GM12878 (cell line): ENCODE measurements around the gene RPTN. TPM values are rescaled to one million over a fixed set of nuclear protein-coding genes. Genes with fewer than 3 reads are reported as not detected.

Source experiments
- ATAC-seq: fragments of 200-7000 bp; cut with Tn5 transposase; 3 replicates; pipeline ENCODE4 v1.9.1; 2020; ENCODE audit warnings: mild to moderate bottlenecking, moderate library complexity
- BruUV-seq: library from RNA; stranded (reverse); fragments of 400-500 nt; replicated peaks from 2 replicates; lab custom pipeline; 2021; lab: Mats Ljungman, UMichigan
- CTCF ChIA-PET: fragments of 300-600 bp; sonication (Branson Sonifier 250); formaldehyde crosslinking; extraction: SDS; loops from one replicate; lab custom pipeline; 2021; ENCODE audit warnings: inconsistent platforms; lab: Yijun Ruan, JAX
- POLR2A ChIA-PET: fragments of 350-600 bp; formaldehyde crosslinking; extraction: SDS; loops from one replicate; lab custom pipeline; 2021; ENCODE audit warnings: inconsistent platforms; lab: Charles Lee
- RAD21 ChIA-PET: fragments of 300-600 bp; sonication (Branson Sonifier 250); formaldehyde crosslinking; loops from one replicate; lab custom pipeline; 2023; ENCODE audit warnings: antibody characterized with exemption; ENCODE audit not compliant: unreplicated experiment; lab: Charles Lee
- SMC1A ChIA-PET: fragments of 300-600 bp; sonication (Branson Sonifier 250); formaldehyde crosslinking; loops from one replicate; lab custom pipeline; 2023; ENCODE audit not compliant: unreplicated experiment, uncharacterized antibody; lab: Charles Lee
- DNase-seq: peaks from one replicate; pipeline ENCODE4 v3.0.0-alpha.2; 2011; ENCODE audit warnings: low read depth, low spot score
- FAIRE-seq: peaks from 3 replicates; lab custom pipeline; 2011; peaks lifted over from hg19 to GRCh38; lab: Jason Lieb, UNC
- H2AFZ ChIP-seq: 2 replicates; pipeline ENCODE4 v1.6.0; 2011; ENCODE audit warnings: low read depth, low read length, control low read depth; ENCODE audit not compliant: control insufficient read depth
- H3K27ac ChIP-seq: 2 replicates; pipeline ENCODE4 v1.5.1; 2011; ENCODE audit warnings: control low read depth; ENCODE audit not compliant: control insufficient read depth, insufficient read depth
- H3K27me3 ChIP-seq, 2 experiments: replicated peaks in 1 of 2; 2 replicates each; pipeline versions ENCODE4 v1.6.0 to v1.6.1; 2011; ENCODE audit warnings: low read length in 1 of 2; ENCODE audit not compliant: control insufficient read depth in 2 of 2, insufficient read depth in 2 of 2
- H3K36me3 ChIP-seq, 2 experiments: 2 replicates each; pipeline ENCODE4 v1.5.1; 2011; ENCODE audit warnings: low read length in 1 of 2; ENCODE audit not compliant: control insufficient read depth in 2 of 2, insufficient read depth in 2 of 2
- H3K4me1 ChIP-seq: 2 replicates; pipeline ENCODE4 v1.6.1; 2011; ENCODE audit warnings: mild to moderate bottlenecking, low read length, moderate library complexity, mixed read lengths; ENCODE audit not compliant: control insufficient read depth, insufficient read depth
- H3K4me2 ChIP-seq: 2 replicates; pipeline ENCODE4 v1.6.0; 2011; ENCODE audit warnings: control low read depth; ENCODE audit not compliant: control insufficient read depth, insufficient read depth
- H3K4me3 ChIP-seq: fragments of 200-600 bp; sonication (generic); 2 replicates; pipeline ENCODE4 v1.5.1; 2016
- H3K79me2 ChIP-seq: 2 replicates; pipeline ENCODE4 v1.6.0; 2011; ENCODE audit warnings: low read length; ENCODE audit not compliant: control insufficient read depth, insufficient read depth
- H3K9ac ChIP-seq: 2 replicates; pipeline ENCODE4 v1.8.0; 2011; ENCODE audit warnings: low read length, control low read depth, mixed read lengths; ENCODE audit not compliant: control insufficient read depth, insufficient read depth
- H3K9me3 ChIP-seq: replicated peaks from 3 replicates; pipeline ENCODE4 v1.5.1; 2011; ENCODE audit warnings: mild to moderate bottlenecking, low read length; ENCODE audit not compliant: control insufficient read depth, insufficient read depth
- H4K20me1 ChIP-seq: 2 replicates; pipeline ENCODE4 v1.6.0; 2011; ENCODE audit not compliant: control insufficient read depth, insufficient read depth
- ASH2L ChIP-seq: fragments of 300-600, 200-600 bp; sonication (generic); IDR thresholded peaks from 2 replicates; pipeline ENCODE4 v1.6.1; 2017; ENCODE audit warnings: low read depth, mild to moderate bottlenecking, borderline replicate concordance
- BRCA1 ChIP-seq: IDR thresholded peaks from 2 replicates; pipeline ENCODE4 v1.6.1; 2011; ENCODE audit warnings: low read depth, low read length, improper control_type of control experiment
- CBX3 ChIP-seq: fragments of 200-600 bp; sonication (generic); IDR thresholded peaks from 2 replicates; pipeline ENCODE4 v1.6.1; 2016; ENCODE audit warnings: low read depth, borderline replicate concordance
- HDAC6 ChIP-seq: fragments of 200-600 bp; sonication (generic); IDR thresholded peaks from one replicate; pipeline ENCODE4 v1.8.0; 2017; ENCODE audit warnings: antibody characterized with exemption; ENCODE audit not compliant: unreplicated experiment
- IKZF1 ChIP-seq: fragments of 450-650 bp; conservative IDR thresholded peaks from 2 replicates; pipeline ENCODE4 v1.6.1; 2017; ENCODE audit warnings: antibody characterized with exemption, mild to moderate bottlenecking
- MTA2 ChIP-seq: fragments of 450-650 bp; IDR thresholded peaks from 2 replicates; pipeline ENCODE4 v1.6.1; 2016; ENCODE audit warnings: low read depth, mild to moderate bottlenecking, moderate library complexity
- MXI1 ChIP-seq: fragments of 150-350 bp; IDR thresholded peaks from 2 replicates; pipeline ENCODE4 v1.6.1; 2011; ENCODE audit warnings: low read depth, mild to moderate bottlenecking, inconsistent platforms, low read length, improper control_type of control experiment
- NFYA ChIP-seq: IDR thresholded peaks from 2 replicates; pipeline ENCODE4 v1.6.1; 2011; ENCODE audit warnings: low read depth, mild to moderate bottlenecking, low read length, improper control_type of control experiment, borderline replicate concordance
- PML ChIP-seq: IDR thresholded peaks from 2 replicates; pipeline ENCODE4 v1.6.1; 2012; ENCODE audit warnings: low read length, inconsistent platforms
- RELA ChIP-seq: fragments of 450-650 bp; IDR thresholded peaks from 2 replicates; pipeline ENCODE4 v1.8.0; 2014; ENCODE audit warnings: borderline replicate concordance; ENCODE audit not compliant: partially characterized antibody
- RUNX3 ChIP-seq: IDR thresholded peaks from 2 replicates; pipeline ENCODE4 v1.6.1; 2012; ENCODE audit warnings: low read length, inconsistent platforms
- SUZ12 ChIP-seq: fragments of 200-600 bp; sonication (generic); IDR thresholded peaks from one replicate; pipeline ENCODE4 v1.6.1; 2018; ENCODE audit warnings: antibody characterized with exemption, mild to moderate bottlenecking; ENCODE audit not compliant: unreplicated experiment
- TARDBP ChIP-seq: IDR thresholded peaks from 2 replicates; pipeline ENCODE4 v1.6.1; 2016; ENCODE audit warnings: borderline replicate concordance
- ZNF622 ChIP-seq: fragments of 450-650 bp; IDR thresholded peaks from 2 replicates; pipeline ENCODE4 v1.6.1; 2017; ENCODE audit warnings: mild to moderate bottlenecking, inconsistent platforms
- ZSCAN29 ChIP-seq: fragments of 450-650 bp; IDR thresholded peaks from 2 replicates; pipeline ENCODE4 v1.6.1; 2017; ENCODE audit warnings: mild to moderate bottlenecking, moderate library complexity
- WGBS: methylation state at CpG from one replicate; pipeline ENCODE4 v1.1.6; 2016; ENCODE audit warnings: low lambda C conversion rate; ENCODE audit not compliant: insufficient replicate concordance, insufficient coverage; ENCODE audit errors: missing lambda C conversion rate; 5-methylcytosine and 5-hydroxymethylcytosine counted together
- in situ Hi-C: fragments of 300-500 bp; cut with MboI; formaldehyde crosslinking; loops from 9 replicates; pipeline ENCODE4 v1.14.3; 2018; ENCODE audit warnings: mixed read lengths
- intact Hi-C: fragments of 100-400 bp; cut with micrococcal nuclease; formaldehyde crosslinking; loops from one replicate; pipeline ENCODE4 v1.14.2; 2022; ENCODE audit not compliant: unreplicated experiment
- polyA plus RNA-seq, 11 experiments: library from polyadenylated mRNA; depleted of rRNA in 4 of 11; unstranded in 6 of 11; stranded (reverse) in 5 of 11; fragments of >200 nt; fragmentation: Nextera tagmentation in 4 of 11; fragmentation: Illumina TruSeq in 1 of 11; extraction: Ambion mirVana in 4 of 11; extraction: Trizol in 1 of 11; gene quantifications; 1 replicate in 1 of 11; 2 replicates in 10 of 11; pipeline versions ENCODE4 v1.2.1 to v1.2.3, GENCODE V29; 2011 to 2016; ENCODE audit warnings: inconsistent platforms in 2 of 11, missing spikeins in 2 of 11, low read depth in 1 of 11
- total RNA-seq, 4 experiments: library from RNA; depleted of rRNA in 3 of 4; stranded (reverse); fragments of >200 nt in 3 of 4; fragmentation: Illumina TruSeq in 1 of 4; extraction: Trizol in 1 of 4; gene quantifications; 2 replicates each; pipeline versions ENCODE4 v1.2.1 to v1.2.3, GENCODE V29; 2013 to 2021
- TF ChIP-seq, protein P1 (sequence below): IDR thresholded peaks from 2 replicates; pipeline ENCODE4 v1.6.1; 2012; ENCODE audit warnings: low read length, inconsistent platforms

The RPTN gene
- total and polyA plus RNA-seq, 10 of the 15 experiments (the other 5 are each of a cell fraction or from before 2014, with no cell fraction given), result not detected

DNA sequence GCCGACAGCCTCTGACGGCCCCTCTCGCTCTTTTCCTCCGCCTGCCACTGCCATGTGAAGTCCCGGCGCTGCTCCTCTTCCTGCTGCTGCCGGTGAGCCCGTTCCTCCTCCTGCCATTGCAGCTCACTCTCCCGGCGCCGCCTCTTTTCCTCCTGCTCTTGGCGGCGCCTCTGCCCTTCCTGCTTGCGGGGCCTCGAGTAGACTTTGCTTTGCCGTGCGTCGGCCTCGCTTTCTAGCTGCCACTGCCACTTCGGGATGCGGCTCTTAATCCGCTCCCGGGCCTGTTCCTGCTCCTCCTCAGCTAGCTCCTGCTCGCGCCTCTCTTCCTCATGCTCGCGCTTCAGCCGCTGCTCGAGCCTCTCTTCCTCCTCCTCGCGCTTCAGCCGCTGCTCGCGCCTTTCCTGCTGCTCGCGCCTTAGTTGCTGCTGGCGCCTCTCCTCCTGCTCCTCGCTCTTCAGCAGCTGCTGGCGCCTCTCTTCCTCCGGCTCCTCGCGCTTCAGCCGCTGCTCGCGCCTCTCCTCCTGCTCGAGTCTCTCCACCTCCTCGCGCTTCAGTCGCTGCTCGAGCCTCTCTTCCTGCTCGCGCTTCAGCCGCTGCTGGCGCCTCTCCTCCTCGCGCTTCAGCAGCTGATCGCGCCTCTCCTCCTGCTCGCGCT is 48.0 kb downstream of the RPTN start:
- Histone ChIP-seq H3K27ac (no peak overlapping the region), H3K9ac (no peak overlapping the region), H3K36me3 (no peaks in the 10 kb centered on the region), H3K4me2 (peak overlapping the region; percentile 66), H4K20me1 (no peaks in the 10 kb centered on the region; the same call in 1 of the 2 replicates), H3K27me3 (peaks cover 19 to 42% of the 10 kb centered on the region in 2 experiments), H3K4me1 (peaks cover 5% of the 10 kb centered on the region), H3K9me3 (no peaks in the 10 kb centered on the region; the same call in 2 of the 3 replicates), H3K79me2 (no peaks in the 10 kb centered on the region), H3K4me3 (peak overlapping the region; percentile 44; the same call in 1 of the 2 replicates), H2AFZ (peak overlapping the region; percentile 48)
- CTCF ChIA-PET, result no interaction called here
- RAD21 ChIA-PET, result no interaction called here
- TF ChIP-seq IKZF1 (no peak), ZNF622 (no peak), ASH2L (no peak), SUZ12 (peak; percentile 70), HDAC6 (peak; percentile 11)
- intact Hi-C loops, result no loop called here
- BruUV-seq, result no TSS peak
- WGBS, result 5% methylated on average over 60 of the region's 60 CpGs
- FAIRE-seq (no peak), DNase-seq (no peak), ATAC-seq (no peak)
- POLR2A ChIA-PET, result no interaction called here
- in situ Hi-C loops, result no loop called here
- SMC1A ChIA-PET, result no interaction called here

DNA sequence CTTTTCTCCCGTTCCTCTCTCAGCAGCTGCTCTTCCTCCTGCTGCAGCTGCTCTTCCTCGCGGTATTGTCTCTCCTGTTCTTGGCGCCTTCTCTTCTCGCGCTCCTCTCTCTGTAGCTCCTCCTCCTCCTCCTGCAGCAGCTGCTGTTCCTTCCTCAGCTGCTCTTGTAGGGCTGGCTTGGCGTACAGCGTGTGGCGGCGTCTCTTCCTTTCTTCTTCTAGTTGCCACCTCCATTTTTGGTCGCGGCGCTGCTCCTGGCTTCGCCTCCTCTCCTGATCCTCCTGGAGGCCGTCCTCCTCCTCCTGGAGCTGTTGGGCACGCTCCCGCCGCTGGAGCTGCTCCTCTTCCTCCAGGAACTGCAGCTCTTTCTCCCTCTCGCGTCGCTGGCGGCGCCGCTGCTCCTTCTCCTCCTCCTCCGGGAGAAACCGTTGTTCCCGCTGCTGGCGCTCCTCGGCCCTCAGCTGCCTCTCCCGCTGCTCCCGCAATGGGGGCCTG is 48.6 kb downstream of the RPTN start:
- ChIA-PET CTCF (interaction anchor here (0.7 kb wide), 1 partner anchor 116 kb away, joined by 3 read pairs; no protein-coding TSS in a partner anchor), RAD21 (no interaction called here), POLR2A (no interaction called here), SMC1A (no interaction called here)
- no peak overlapping the region for H3K4me2 ChIP-seq
- DNase-seq (no peak), ATAC-seq (no peak), FAIRE-seq (no peak)
- H3K9me3 ChIP-seq, result no peaks in the 10 kb centered on the region; the same call in 2 of the 3 replicates
- H2AFZ ChIP-seq, result no peak overlapping the region
- H3K36me3 ChIP-seq, result no peaks in the 10 kb centered on the region
- no TSS peak for BruUV-seq
- peaks cover 5% of the 10 kb centered on the region for H3K4me1 ChIP-seq
- intact Hi-C loops, result no loop called here
- no peak overlapping the region for H3K27ac ChIP-seq
- H3K79me2 ChIP-seq, result no peaks in the 10 kb centered on the region
- in situ Hi-C loops, result no loop called here
- no peak overlapping the region for H3K9ac ChIP-seq
- no peaks in the 10 kb centered on the region; the same call in 1 of the 2 replicates for H4K20me1 ChIP-seq
- H3K4me3 ChIP-seq, result no peak overlapping the region
- peaks cover 19 to 42% of the 10 kb centered on the region in 2 experiments for H3K27me3 ChIP-seq
- 2% methylated on average over 26 of the region's 31 CpGs for WGBS
- no peak for TF ChIP-seq NFYA
- TF ChIP-seq MXI1, result no peak
- TF ChIP-seq TARDBP, result no peak
- TF ChIP-seq RELA, result no peak
- TF ChIP-seq BRCA1, result no peak
- TF ChIP-seq MTA2, result no peak
- TF ChIP-seq, protein P1, sequence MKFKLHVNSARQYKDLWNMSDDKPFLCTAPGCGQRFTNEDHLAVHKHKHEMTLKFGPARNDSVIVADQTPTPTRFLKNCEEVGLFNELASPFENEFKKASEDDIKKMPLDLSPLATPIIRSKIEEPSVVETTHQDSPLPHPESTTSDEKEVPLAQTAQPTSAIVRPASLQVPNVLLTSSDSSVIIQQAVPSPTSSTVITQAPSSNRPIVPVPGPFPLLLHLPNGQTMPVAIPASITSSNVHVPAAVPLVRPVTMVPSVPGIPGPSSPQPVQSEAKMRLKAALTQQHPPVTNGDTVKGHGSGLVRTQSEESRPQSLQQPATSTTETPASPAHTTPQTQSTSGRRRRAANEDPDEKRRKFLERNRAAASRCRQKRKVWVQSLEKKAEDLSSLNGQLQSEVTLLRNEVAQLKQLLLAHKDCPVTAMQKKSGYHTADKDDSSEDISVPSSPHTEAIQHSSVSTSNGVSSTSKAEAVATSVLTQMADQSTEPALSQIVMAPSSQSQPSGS, result no peak
- no peak for TF ChIP-seq PML
- TF ChIP-seq RUNX3, result no peak
- TF ChIP-seq ZSCAN29, result no peak
- no peak for TF ChIP-seq CBX3
